RWPE1 (cell line): Measurements from ENCODE around the gene PWP2.

Source experiments
- CTCF ChIA-PET: fragments of 350-600 bp; sonication (Branson Sonifier 250); formaldehyde crosslinking; extraction: SDS; loops from one replicate; lab custom pipeline; 2021; lab: Yijun Ruan, JAX
- POLR2A ChIA-PET: fragments of 400-600 bp; formaldehyde crosslinking; extraction: SDS; loops from one replicate; lab custom pipeline; 2020; ENCODE audit warnings: antibody characterized with exemption; ENCODE audit not compliant: low non-redundant PET; lab: Yijun Ruan, JAX
- DNase-seq: peaks from one replicate; pipeline ENCODE4 v3.0.0; 2012; ENCODE audit warnings: low spot score
- H3K27ac ChIP-seq: fragments of 450-650 bp; 2 replicates; pipeline ENCODE4 v1.5.1; 2017
- CTCF ChIP-seq: fragments of 450-650 bp; conservative IDR thresholded peaks from 2 replicates; pipeline ENCODE4 v1.5.1; 2017; ENCODE audit warnings: low read depth, mild to moderate bottlenecking

The PWP2 gene

GRCh38 chr21:44082648-44083440 is 24.4 kb upstream of the PWP2 start:
- peak; percentile 54 for DNase-seq
- TF ChIP-seq CTCF = no peak
- CTCF ChIA-PET = no interaction called here
- POLR2A ChIA-PET = no interaction called here
- H3K27ac ChIP-seq = no peak overlapping the region

GRCh38 chr21:44083631-44084291 is 23.4 kb upstream of the PWP2 start:
- no peak for DNase-seq
- H3K27ac ChIP-seq = no peak overlapping the region
- ChIA-PET POLR2A (no interaction called here), CTCF (interaction anchor here (0.6 to 0.7 kb wide), 2 partner anchors 63 to 284 kb away, joined by 3 read pairs; no protein-coding TSS in a partner anchor)
- TF ChIP-seq CTCF = no peak

- TF ChIP-seq CTCF = no peak
- CTCF ChIA-PET = interaction anchor here (0.6 to 0.7 kb wide), 4 partner anchors 13 to 285 kb away, joined by 3 read pairs; no protein-coding TSS in a partner anchor
- peak overlapping the region; percentile 7; the same call in 1 of the 2 replicates for H3K27ac ChIP-seq
Measured at GRCh38 chr21:44084496-44085241, 22.5 kb upstream of the PWP2 start.

GRCh38 chr21:44085491-44086321 is 21.5 kb upstream of the PWP2 start:
- H3K27ac ChIP-seq = no peak overlapping the region
- ChIA-PET CTCF (no interaction called here), POLR2A (no interaction called here)
- no peak for DNase-seq
- TF ChIP-seq CTCF = no peak

More at GRCh38 chr21:44084496-44085241, 22.5 kb upstream of the PWP2 start:
- POLR2A ChIA-PET = no interaction called here
- no peak for DNase-seq

- no peak for TF ChIP-seq CTCF
- CTCF ChIA-PET = no interaction called here
- no peak for DNase-seq
- POLR2A ChIA-PET = no interaction called here
- H3K27ac ChIP-seq = no peak overlapping the region
Measured at GRCh38 chr21:44086636-44087425, 20.4 kb upstream of the PWP2 start.
